Astrocyte of the cerebellum (primary cell): ENCODE data around the gene C2orf81.
A peak's percentile ranks its signal among the peaks of the same experiment; 100 is the strongest.

ENCODE experiments used
- DNase-seq: peaks from one replicate; pipeline ENCODE4 v3.0.0-alpha.2; 2011; ENCODE audit warnings: low read depth
- H3K4me3 ChIP-seq: 2 replicates; pipeline ENCODE4 v1.5.1; 2011; ENCODE audit warnings: mild to moderate bottlenecking, low read depth, low read length, moderate library complexity
- in situ Hi-C: cut with HindIII; loops from 2 replicates; pipeline ENCODE4 v1.10.0; 2017; ENCODE audit warnings: low sequenced_read_pairs
- TF ChIP-seq, protein P1 (sequence below): IDR thresholded peaks from 2 replicates; pipeline ENCODE4 v1.5.1; 2012; ENCODE audit warnings: low read length, low read depth, moderate library complexity, mild to moderate bottlenecking; ENCODE audit errors: missing control alignments

Gene C2orf81

DNA sequence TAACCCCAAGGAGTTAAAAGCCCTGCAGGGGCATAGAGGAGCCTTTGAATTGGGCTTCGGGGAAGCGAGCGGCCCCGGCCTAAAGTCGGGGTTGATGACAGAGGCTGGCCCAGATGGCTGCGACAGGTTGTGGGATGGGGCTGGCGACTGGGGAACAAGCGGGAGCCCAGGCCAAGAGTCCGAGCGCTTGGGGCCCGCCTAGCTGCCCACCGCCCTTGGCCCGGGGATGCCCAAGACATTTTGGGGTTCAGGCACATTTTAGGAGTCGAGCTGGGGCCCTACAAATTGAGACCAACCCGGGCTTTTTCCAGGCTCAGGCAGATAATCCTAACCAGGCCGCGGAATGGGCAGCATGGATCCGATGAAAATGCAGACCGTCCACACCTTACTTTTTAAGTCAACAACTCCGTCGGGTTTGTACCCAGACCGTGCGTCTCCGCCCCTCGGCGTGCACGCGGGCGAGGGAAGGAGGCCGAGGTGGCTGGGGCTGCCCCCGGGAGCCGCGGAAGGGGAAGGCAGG is 19.8 kb upstream of the C2orf81 start:
- peak overlapping the region; percentile 2 for H3K4me3 ChIP-seq
- no peak for DNase-seq
- in situ Hi-C loops, result no loop called here
- TF ChIP-seq, protein P1, sequence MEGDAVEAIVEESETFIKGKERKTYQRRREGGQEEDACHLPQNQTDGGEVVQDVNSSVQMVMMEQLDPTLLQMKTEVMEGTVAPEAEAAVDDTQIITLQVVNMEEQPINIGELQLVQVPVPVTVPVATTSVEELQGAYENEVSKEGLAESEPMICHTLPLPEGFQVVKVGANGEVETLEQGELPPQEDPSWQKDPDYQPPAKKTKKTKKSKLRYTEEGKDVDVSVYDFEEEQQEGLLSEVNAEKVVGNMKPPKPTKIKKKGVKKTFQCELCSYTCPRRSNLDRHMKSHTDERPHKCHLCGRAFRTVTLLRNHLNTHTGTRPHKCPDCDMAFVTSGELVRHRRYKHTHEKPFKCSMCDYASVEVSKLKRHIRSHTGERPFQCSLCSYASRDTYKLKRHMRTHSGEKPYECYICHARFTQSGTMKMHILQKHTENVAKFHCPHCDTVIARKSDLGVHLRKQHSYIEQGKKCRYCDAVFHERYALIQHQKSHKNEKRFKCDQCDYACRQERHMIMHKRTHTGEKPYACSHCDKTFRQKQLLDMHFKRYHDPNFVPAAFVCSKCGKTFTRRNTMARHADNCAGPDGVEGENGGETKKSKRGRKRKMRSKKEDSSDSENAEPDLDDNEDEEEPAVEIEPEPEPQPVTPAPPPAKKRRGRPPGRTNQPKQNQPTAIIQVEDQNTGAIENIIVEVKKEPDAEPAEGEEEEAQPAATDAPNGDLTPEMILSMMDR, result no peak

DNA sequence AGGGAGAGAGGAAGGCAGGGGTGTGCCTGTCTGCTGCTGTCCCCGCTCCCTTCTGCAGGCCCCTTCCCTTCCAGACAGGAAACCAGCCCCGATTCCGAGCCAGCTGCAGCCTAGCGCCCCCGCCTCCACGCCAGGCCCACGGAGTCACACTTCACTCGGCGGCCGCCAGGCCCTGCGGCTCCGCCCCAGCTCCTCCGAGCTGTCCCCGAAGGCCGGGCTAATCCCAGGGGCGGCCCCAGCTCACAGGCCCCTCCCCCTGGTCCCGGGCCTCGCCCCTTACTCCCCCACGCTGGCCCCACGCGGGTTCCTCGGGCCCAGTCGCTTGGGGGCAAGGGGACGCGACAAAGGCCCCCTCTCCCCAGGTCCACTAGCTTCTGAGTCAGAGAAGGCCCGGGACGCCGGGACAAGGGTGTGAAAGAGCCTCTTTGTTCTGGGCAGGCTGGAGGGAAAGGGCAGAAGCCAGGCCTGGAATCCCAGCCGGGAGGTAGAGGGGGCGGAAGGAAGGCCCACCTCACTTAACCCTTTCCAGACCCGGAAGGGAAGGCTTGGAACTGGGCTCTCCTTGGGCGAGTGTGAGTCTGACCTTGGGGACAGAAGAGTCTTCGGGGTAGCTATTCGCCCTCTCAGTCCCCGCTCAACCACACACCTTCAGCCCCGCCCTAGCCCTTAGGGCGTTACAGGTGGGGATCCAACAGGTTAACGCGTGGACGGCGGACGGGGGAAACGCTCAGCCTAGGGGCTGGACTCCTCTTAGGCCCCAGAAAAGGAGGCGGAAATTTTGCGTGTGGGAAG is 19.2 kb upstream of the C2orf81 start:
- TF ChIP-seq, protein P1, result peak; percentile 9
- in situ Hi-C loops, result no loop called here
- no peak for DNase-seq

DNA sequence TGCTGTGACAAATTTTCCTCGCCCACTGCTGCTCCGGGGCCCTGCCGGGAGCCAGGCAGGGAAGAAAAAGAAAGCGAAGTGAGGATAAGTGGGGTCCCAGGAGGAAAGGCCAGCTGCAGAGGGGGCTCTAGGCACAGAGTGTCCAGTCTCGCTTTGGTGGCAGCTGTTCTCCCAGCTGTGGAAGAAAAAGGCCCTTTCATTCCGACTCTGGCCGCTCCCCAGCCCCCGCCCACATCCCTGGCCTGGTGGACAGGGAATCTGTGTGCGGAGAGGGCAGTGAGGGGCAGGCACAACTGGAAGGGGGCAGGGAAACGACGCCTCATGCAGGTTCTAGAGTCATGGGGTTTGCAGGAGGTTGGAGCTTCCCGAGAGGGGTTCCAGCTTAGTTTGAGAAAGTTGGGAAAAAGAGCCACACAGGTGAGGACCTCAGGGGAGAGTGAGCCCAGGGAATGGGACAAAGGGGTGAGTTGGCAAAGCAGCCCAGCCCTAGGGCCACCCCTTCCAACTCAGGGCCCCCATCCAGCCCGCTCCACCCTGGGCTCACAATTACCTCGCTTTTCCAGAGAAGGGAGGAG is 18.5 kb upstream of the C2orf81 start:
- peak overlapping the region; percentile 54 for H3K4me3 ChIP-seq
- in situ Hi-C loops, result loop anchor here (5.0 kb wide), 1 partner anchor 87 kb away; the partner anchor contains the start of genes AUP1, DQX1 and HTRA2
- TF ChIP-seq, protein P1, result no peak
- DNase-seq, result no peak

More for the DNA sequence above, 19.2 kb upstream of the C2orf81 start:
- H3K4me3 ChIP-seq, result peak overlapping the region; percentile 54

DNA sequence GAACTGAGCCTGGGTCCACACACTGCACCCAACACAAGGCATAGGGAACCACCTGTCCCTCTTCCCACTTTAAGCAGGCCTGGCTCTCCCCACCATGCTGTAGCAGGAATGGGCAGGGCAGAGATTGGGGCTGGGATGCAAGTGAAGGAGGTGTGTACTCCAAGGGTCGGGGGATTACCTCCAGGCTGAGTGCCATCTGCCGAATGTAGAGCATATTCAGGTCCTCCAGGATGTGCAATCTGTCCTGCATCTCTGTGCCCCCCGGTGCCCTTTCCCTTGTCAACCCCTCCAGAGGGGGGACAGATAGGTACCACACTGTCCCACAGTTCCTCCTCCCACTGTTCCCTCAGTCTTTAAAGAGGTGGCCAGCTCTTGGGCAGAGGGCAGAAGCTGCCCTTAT is 18.0 kb upstream of the C2orf81 start:
- peak overlapping the region; percentile 54 for H3K4me3 ChIP-seq
- DNase-seq, result no peak
- TF ChIP-seq, protein P1, result no peak
- in situ Hi-C loops, result loop anchor here (5.0 kb wide), 1 partner anchor 88 kb away; the partner anchor contains the start of genes AUP1, DQX1 and HTRA2

DNA sequence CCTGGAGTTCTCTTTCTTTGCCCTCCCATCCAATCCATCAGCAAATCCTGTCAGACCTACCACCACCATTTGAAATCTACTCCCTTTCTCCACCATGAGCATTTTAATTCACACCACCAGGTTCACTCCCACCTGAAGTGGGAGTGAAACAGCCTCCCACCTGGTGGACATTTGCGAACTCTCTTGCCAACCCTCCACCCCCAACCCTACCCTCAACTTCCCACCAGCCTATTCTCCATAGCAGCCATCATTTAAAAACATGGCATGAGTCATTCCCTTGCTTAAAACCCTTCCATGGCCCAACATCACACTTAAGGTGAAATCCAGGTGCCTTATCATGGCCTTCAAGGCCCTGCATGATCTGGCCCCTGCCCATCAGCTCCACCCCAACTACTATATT is 16.8 kb upstream of the C2orf81 start:
- in situ Hi-C loops, result loop anchor here (5.0 kb wide), 1 partner anchor 89 kb away; the partner anchor contains the start of genes AUP1, DQX1 and HTRA2
- TF ChIP-seq, protein P1, result no peak
- H3K4me3 ChIP-seq, result no peak overlapping the region
- DNase-seq, result no peak

DNA sequence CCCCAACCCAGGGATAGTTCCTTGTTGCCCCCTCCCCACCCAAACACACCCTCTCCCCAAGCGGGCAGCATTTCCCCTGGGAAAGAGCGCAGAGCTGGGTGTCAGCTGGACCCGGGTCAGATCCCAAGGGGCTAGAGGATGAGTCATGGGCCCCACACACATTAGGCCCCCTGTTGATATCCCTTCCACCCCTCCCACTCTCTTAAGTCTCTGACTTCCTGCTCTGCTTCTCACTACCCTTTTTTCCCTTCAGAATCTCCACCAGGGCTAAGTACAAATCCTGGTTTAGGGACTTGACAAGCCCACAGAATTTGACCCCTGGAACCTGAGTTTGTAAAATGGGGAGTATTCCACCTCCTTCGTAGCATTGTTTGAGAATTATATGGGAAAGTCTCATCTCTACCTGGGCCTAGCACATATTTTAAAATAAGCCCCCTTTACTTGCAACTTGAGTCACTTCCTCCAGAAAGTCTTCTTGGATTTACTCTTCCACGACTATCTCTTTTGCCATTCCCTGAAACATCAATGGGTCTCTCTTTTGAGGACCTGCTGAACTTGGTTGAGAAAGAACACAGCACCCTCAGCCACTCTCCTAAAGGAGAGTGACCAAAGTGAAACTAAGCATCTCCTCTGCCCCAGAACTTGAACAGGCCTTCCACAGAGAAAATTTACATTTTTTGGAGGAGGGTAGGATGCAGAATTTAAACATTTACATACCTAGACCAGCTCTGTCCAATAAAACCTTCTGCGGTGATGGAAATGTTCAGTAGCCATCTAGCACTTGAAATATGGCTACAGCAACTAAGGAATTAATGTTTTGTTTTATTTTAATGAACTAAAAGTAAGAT is 15.7 kb upstream of the C2orf81 start:
- H3K4me3 ChIP-seq, result no peak overlapping the region
- in situ Hi-C loops, result loop anchor here (5.0 kb wide), 1 partner anchor 90 kb away; the partner anchor contains the start of genes AUP1, DQX1 and HTRA2
- DNase-seq, result no peak
- TF ChIP-seq, protein P1, result no peak
